ENCODE results near the gene IL1B. TPM values are rescaled to one million over a fixed set of nuclear protein-coding genes. Genes with fewer than 3 reads are reported as not detected.

Gene IL1B
- total RNA-seq, 4 donors from 2014 or later = 2.7 TPM; not detected in 3

- DNase-seq (ENCODE audit: extremely low spot score) = no peak
- Histone ChIP-seq H3K27me3 (no peaks in the 10 kb centered on the region), H3K9me3 (no peaks in the 10 kb centered on the region), H3K27ac (replicated peaks in 1 of 4) (no peak overlapping the region), H3K4me3 (no peak overlapping the region), H3K4me1 (peaks cover 6 to 19% (median 13%) of the 10 kb centered on the region in 4 donors), H3K36me3 (no peaks in the 10 kb centered on the region)
- intact Hi-C loops (cut with DNase I) = no loop called here
- TF ChIP-seq POLR2A (IDR thresholded peaks at IDR 0.05; ENCODE audit: low read depth) = no peak
- no peak for TF ChIP-seq POLR2AphosphoS5 (IDR thresholded peaks at IDR 0.05)
- no peak for TF ChIP-seq CTCF (IDR thresholded peaks at IDR 0.05)
- no peak for TF ChIP-seq EP300 (IDR thresholded peaks at IDR 0.05)
- 90% methylated on average over 5 of the region's 5 CpGs for WGBS
Observed at GRCh38 chr2:112790305-112790704, 46.3 kb downstream of the IL1B start.

GRCh38 chr2:112789186-112789585, 47.4 kb downstream of the IL1B start:
- Histone ChIP-seq H3K27me3 (no peaks in the 10 kb centered on the region), H3K4me1 (peaks cover 0 to 10% (median 5%) of the 10 kb centered on the region in 4 donors), H3K27ac (replicated peaks in 1 of 4) (no peak overlapping the region), H3K4me3 (no peak overlapping the region), H3K9me3 (no peaks in the 10 kb centered on the region), H3K36me3 (no peaks in the 10 kb centered on the region)
- TF ChIP-seq POLR2A (IDR thresholded peaks at IDR 0.05; ENCODE audit: low read depth) (no peak), CTCF (IDR thresholded peaks at IDR 0.05) (no peak), POLR2AphosphoS5 (IDR thresholded peaks at IDR 0.05) (no peak), EP300 (IDR thresholded peaks at IDR 0.05) (no peak)
- intact Hi-C loops (cut with DNase I) = no loop called here
- 88% methylated on average over 1 of the region's 1 CpG for WGBS
- no peak for DNase-seq (ENCODE audit: extremely low spot score)

GRCh38 chr2:112788653-112789052, 47.9 kb downstream of the IL1B start:
- 79% methylated on average over 3 of the region's 3 CpGs for WGBS

GRCh38 chr2:112787729-112788393, 48.7 kb downstream of the IL1B start:
- Histone ChIP-seq H3K9me3 (no peaks in the 10 kb centered on the region), H3K4me3 (no peak overlapping the region), H3K36me3 (no peaks in the 10 kb centered on the region), H3K27me3 (no peaks in the 10 kb centered on the region), H3K4me1 (no peaks in the 10 kb centered on the region), H3K27ac (replicated peaks in 1 of 4) (no peak overlapping the region)
- no peak for DNase-seq (ENCODE audit: extremely low spot score)
- no peak for TF ChIP-seq CTCF (IDR thresholded peaks at IDR 0.05)
- TF ChIP-seq POLR2AphosphoS5 (IDR thresholded peaks at IDR 0.05) = no peak
- TF ChIP-seq POLR2A (IDR thresholded peaks at IDR 0.05; ENCODE audit: low read depth) = no peak
- TF ChIP-seq EP300 (IDR thresholded peaks at IDR 0.05) = no peak
- intact Hi-C loops (cut with DNase I) = no loop called here
- WGBS = 82% methylated on average over 4 of the region's 4 CpGs

More at GRCh38 chr2:112788653-112789052, 47.9 kb downstream of the IL1B start:
- Histone ChIP-seq H3K27ac (replicated peaks in 1 of 4) (no peak overlapping the region), H3K4me1 (peaks cover 0 to 4% (median under 1%) of the 10 kb centered on the region in 4 donors), H3K4me3 (no peak overlapping the region), H3K36me3 (no peaks in the 10 kb centered on the region), H3K9me3 (no peaks in the 10 kb centered on the region), H3K27me3 (no peaks in the 10 kb centered on the region)
- no peak for DNase-seq (ENCODE audit: extremely low spot score)
- intact Hi-C loops (cut with DNase I) = no loop called here
- no peak for TF ChIP-seq EP300 (IDR thresholded peaks at IDR 0.05)
- no peak for TF ChIP-seq CTCF (IDR thresholded peaks at IDR 0.05)
- TF ChIP-seq POLR2A (IDR thresholded peaks at IDR 0.05; ENCODE audit: low read depth) = no peak
- TF ChIP-seq POLR2AphosphoS5 (IDR thresholded peaks at IDR 0.05) = no peak

GRCh38 chr2:112787294-112787693, 49.3 kb downstream of the IL1B start:
- DNase-seq (ENCODE audit: extremely low spot score) = no peak
- no peaks in the 10 kb centered on the region for H3K9me3 ChIP-seq
- H3K27me3 ChIP-seq = no peaks in the 10 kb centered on the region
- no peaks in the 10 kb centered on the region for H3K4me1 ChIP-seq
- no peak overlapping the region for H3K27ac ChIP-seq (replicated peaks in 1 of 4)
- intact Hi-C loops (cut with DNase I) = no loop called here
- H3K36me3 ChIP-seq = no peaks in the 10 kb centered on the region
- H3K4me3 ChIP-seq = no peak overlapping the region
- WGBS = 85% methylated on average over 3 of the region's 3 CpGs
- no peak for TF ChIP-seq POLR2AphosphoS5 (IDR thresholded peaks at IDR 0.05)
- no peak for TF ChIP-seq POLR2A (IDR thresholded peaks at IDR 0.05; ENCODE audit: low read depth)
- TF ChIP-seq CTCF (IDR thresholded peaks at IDR 0.05) = no peak
- TF ChIP-seq EP300 (IDR thresholded peaks at IDR 0.05) = no peak

All from esophagus muscularis mucosa (tissue), 4 donors.